ENCODE results near the gene MLLT6.

MLLT6 gene

GRCh38 chr17:38676706-38677504 is 28.2 kb upstream of the MLLT6 start:
- DNase-seq = no peak

GRCh38 chr17:38677819-38678218 is 27.3 kb upstream of the MLLT6 start:
- DNase-seq = no peak

GRCh38 chr17:38681096-38681495 is 24.0 kb upstream of the MLLT6 start:
- no peak for DNase-seq

DNA sequence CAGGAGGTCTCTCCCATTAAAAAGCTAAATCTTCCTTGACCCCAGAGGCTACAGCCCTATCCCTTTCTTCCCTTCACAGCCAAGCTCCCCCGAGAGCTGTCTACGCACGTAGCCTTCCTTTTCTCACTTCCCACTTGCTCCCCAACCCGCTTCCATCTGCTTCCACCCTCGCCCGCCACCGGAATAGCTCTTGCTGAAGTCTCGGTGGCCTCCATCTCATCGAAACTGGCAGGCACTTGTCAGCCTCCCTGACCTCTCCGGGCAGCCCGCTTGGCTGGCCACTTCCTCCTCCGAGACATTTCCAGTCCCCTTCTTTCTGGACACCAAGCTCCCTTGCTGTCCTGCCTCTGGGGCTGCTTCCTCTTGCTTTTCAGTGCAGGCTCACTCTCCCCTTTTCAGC is 19.6 kb upstream of the MLLT6 start:
- DNase-seq = no peak

- no peak for DNase-seq
Measured at GRCh38 chr17:38687286-38687685, 17.8 kb upstream of the MLLT6 start.

DNA sequence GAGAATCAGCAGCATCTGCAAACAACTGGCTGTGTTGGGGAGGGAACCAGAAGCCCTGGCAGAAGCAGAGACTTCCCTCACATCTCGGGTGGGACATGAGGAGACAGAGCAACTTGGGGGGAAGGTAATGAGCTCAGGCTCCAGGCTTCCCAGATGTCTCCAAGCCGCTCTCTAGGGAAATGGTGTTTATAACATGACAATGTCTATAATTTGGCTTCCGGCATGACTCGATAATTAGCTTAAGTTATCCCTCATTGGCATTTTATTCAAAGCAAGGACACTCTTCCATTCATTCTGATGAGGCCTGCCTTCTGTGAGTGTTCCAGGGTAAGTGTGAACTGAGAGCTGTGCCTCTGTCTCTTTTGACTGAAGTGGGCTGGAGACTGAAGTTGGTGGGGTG is 14.7 kb upstream of the MLLT6 start:
- no peak for DNase-seq

DNA sequence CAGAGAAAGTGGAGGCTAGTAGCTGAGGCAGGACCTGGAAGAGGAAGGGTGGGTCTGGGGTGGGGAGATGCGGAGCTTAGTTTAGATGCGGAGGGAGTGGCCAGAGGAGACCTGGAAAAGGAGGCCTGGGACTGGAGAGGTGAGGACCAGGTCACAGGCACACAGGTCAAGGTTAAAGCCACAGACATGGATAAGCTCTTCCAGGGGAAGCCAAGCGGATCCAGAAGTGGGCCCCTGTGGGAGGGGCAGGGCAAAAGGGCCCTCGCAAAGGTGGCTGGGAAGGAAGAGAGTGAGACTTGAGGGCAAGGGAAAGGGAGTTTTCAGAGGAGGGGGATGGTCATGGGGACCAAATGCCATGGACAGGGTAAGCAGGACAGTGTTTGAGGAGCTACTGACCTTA is 13.9 kb upstream of the MLLT6 start:
- DNase-seq = no peak

DNA sequence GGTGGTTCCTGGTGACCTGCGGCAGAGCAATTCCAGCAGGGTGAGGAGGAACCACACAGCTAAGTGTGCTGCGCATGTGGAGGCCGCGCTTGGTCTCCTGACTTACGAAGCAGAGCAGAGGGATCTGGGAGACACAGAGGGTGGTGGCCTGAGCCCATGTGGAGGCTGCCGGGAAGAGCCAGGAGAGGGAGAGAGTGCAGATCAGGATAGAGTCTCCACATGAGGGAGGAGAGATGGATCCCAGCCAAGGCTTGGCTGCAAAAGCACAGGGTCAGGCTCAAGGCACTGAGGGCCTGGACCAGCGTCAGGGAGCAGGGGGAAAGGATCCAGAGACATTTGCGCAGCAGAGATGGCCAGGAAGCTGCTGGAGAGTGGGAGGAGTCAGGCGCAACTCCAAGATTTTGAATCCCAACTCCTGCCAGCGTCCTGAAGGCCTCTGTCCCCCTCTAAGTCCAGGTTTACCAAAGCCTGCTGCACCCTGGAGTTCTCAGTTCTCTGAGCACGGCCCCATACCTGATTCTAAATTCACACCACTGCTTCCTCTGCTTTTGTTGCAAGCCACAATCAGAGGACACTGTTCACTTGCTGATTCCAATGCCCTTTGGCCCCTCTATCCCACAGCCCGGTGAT is 11.3 kb upstream of the MLLT6 start:
- DNase-seq = no peak

DNA sequence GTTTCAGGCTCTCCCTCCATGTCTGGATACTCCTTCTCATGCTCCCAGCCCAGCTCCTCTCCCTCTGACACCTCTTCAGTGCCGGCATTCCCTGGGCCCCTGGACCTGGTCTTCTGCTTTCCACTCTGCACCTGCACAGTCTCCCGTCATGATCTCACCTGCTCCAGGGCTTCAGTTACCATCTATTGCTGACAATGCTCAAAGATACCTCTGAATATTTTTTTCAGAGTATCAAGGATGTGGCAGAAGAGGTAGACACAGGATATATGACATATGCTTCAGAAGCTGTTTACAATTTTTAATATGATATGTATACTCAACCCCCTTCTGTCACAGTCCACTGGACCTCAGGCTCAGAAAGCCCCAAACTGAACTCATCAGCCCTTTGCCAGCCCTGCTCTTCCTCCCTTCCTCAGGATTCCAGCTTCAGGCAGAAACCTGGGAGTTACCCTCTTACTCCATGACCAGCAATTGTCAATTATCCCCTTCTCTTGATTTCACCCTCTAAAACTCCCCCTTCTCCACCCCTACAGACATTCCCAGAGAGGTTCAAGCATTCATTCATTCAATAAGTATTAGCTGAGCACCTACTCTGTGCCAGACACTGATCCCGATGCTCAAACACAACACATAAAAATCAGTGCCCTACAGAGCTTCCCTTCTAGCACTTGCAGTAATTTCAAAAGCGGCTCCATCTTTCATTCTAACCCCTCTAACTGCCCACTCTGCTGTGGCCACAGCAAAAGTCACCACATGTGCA is 7.8 kb upstream of the MLLT6 start:
- no peak for DNase-seq

GRCh38 chr17:38698760-38699159 is 6.3 kb upstream of the MLLT6 start:
- DNase-seq = no peak

- no peak for DNase-seq
Measured at GRCh38 chr17:38701504-38702165, 3.4 kb upstream of the MLLT6 start.

DNA sequence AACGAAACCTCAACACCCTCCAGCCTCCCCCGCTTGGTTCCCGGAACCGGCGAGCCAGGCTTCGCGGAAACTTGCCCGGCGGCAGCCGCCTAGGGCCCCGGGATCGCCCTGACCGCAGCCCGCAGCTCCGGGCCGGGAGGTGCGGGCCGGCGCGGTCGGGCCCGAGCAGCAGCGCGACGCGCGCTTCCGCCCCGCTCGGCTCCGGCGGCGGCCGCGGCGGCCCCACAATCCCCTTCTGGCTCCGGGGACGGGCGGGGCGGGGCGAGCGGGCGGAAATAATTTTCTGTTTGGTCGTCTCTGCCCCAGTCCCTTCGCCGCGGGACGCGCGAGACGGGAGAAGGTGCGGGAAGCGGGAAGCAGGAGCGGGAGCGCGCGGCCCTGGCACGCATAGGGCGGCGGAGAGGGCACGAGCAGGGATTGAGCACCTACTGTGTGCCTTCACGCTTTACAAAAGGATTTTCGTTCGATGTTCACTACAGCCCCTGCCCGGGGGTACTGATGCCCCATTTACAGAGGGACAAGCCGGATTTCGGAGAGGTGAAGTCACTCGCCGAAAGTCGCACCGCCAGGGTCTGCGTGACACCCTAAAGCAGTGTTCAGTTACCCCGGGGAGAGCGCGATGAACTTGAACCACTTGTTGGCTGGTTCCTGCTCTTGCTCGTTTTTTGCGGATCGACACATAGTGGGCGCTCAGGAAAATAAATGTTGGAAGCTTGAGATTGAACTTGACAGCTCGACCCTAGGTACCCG is 2.7 kb upstream of the MLLT6 start:
- peak; percentile 39 for DNase-seq

DNA sequence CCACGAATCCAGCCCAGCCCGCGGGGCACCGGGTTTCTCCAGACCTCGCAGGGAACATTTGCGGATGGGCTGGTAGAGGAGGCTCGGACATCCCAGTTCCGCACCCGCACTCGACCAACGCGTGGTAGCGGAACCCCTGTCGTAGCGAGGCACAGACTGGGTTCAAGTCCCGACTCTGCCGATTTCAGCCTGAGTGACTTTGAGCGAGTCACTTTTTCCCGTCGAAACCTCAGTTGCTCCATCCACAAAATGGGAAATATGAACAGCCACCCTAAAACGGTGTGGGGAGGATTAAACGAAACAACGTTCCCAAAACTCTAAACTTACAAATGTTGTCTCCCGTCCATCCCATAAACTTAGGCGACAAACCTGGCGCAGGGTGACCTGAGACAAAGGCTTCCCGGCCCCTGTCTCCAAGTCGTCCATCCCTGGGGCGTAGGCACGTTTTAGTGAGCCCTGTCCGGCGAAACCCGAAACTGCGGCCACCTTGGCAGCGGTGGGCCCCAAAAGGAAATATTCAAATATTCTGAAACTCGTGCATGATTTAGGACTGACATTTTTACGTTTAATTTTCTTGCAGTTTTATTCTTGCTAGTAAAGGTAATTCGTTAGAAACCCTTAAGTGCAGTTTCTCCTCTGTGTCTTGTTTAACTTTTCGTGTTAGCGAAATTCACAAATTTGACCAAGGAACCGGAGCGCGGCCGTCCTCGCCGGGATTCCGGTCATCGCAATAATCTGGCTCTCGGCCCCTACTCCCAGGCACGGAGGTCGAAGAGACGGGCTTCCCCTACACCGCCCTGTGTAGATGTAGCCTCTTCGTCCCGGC is 1.9 kb upstream of the MLLT6 start:
- DNase-seq = no peak

DNA sequence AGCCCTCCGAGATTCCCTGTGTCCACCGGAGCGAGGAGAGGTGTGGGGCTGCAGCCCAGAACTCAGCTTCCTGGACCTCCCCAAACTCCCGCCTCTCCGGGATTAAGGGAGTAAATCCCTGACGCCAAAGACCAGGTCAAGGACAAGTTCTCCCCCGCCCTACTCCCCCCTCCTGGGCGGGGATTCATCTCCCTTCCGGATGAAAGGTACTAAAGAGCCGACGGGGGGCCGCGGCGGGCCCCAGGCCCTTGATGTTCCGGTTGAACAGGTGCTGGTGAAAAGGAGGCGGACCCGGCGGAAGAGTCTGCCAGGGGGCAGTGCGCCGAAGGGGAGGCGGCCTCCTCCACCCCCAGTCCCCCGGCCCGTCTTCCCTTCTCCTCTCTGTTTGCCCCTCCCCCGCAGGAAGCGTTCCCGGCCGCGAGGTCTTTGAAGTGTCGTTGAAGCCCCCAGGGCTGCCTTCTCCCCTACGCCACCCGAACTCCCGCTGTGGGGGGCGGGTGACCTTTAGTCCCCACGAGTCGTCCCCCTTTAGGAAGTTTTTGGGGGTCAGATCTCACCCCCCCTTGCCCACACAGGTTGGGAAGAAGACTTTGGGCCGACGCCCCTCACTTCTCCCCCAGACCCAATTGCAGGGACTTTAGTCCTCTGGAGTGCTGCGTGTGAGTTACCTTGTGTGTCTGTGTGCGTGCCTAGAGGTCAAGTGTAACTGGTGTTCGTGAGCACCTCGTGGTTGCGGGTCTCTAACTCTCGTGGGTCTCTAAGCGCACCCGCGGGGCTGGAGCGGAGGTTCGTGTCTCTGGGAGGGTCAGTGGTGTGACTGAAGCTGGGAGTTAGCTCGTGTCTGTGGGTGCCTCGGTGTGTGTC is 1.1 kb upstream of the MLLT6 start:
- DNase-seq = no peak

- DNase-seq = no peak
Measured at GRCh38 chr17:38705523-38705802, 390 bp downstream of the MLLT6 start.

GRCh38 chr17:38705803-38706504 is 881 bp downstream of the MLLT6 start:
- no peak for DNase-seq

GRCh38 chr17:38706505-38707216 is 1.6 kb downstream of the MLLT6 start:
- DNase-seq = no peak

DNA sequence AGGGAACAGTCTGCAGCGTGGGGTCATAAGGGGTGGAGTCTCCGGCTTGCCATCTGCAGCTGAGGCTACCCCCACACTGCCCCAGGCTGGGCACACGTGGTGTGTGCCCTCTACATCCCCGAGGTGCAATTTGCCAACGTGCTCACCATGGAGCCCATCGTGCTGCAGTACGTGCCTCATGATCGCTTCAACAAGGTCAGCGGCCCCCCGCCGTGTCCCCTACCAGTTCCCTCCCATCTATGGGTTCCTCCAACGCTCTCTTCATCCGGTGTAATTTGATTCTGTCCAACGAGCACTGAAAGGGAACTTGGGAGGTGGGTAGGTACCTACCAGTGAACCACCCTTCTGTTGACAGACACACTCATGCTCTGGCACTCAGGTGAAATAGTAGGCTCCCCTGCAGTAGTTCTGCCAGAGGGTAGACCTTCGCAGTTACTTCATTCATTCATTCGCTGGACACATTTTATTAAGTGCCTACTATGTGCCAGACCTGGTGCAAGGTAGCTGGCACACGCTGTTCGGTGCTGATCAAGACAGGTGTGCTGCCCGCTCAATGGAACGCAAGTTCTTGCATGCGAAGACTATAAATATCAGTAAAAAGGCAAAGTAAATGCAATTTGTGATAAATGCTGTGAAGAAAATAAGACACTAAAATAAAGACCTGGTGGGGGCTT is 2.7 kb downstream of the MLLT6 start:
- DNase-seq = no peak
